Mucosa of descending colon (tissue), 3 donors: ENCODE data around the gene OLFM1. TPM values are rescaled to one million over a fixed set of nuclear protein-coding genes. Genes with fewer than 3 reads are reported as not detected.

ENCODE experiments used
- ATAC-seq: fragments of 200-7000 bp; cut with Tn5 transposase; one replicate; pipeline ENCODE4 v1.9.1; 2020; ENCODE audit warnings: mild to moderate bottlenecking, moderate library complexity
- DNase-seq, 3 donors: peaks; one replicate each; pipeline ENCODE4 v3.0.0-alpha.2; 2020
- H3K36me3 ChIP-seq: fragments of 200-600 bp; one replicate; pipeline ENCODE4 v1.8.0; 2021; ENCODE audit warnings: low read depth, mild to moderate bottlenecking
- H3K4me1 ChIP-seq: fragments of 200-600 bp; one replicate; pipeline ENCODE4 v1.8.0; 2021; ENCODE audit warnings: low read depth, mild to moderate bottlenecking
- H3K4me3 ChIP-seq: fragments of 200-600 bp; one replicate; pipeline ENCODE4 v1.8.0; 2021; ENCODE audit warnings: mild to moderate bottlenecking
- H3K9me3 ChIP-seq: fragments of 200-600 bp; one replicate; pipeline ENCODE4 v1.8.0; 2021; ENCODE audit warnings: mild to moderate bottlenecking
- intact Hi-C, 2 donors: fragments of 100-400 bp; cut with DNase I in 1 of 2; cut with micrococcal nuclease in 1 of 2; formaldehyde crosslinking; loops; one replicate each; pipeline versions ENCODE4 v1.11.0 to v1.11.1; 2022; cut with DNase I, micrococcal nuclease
- total RNA-seq, 3 donors: library from RNA; stranded (reverse); fragmentation: NEBNext Ultra II Directional in 2 of 3; extraction: Animal tissue kit (Norgen Biotek cat#: 25700) in 2 of 3; gene quantifications; one replicate each; pipeline versions ENCODE4 v1.2.1 to v1.2.4, GENCODE V29; 2021 to 2023
- TF ChIP-seq, protein P1 (sequence below): fragments of 200-600 bp; IDR thresholded peaks from one replicate; pipeline ENCODE4 v1.8.0; 2022; ENCODE audit warnings: antibody characterized with exemption, mild to moderate bottlenecking
- donor health status: DM: no; HTN: no; CAD: no; lungs with moderate emphysema.
- donor health status: DM: no; HTN: no; CAD: no.
- donor health status: DM: no; HTN: yes; CAD: no.

The OLFM1 gene
- total RNA-seq, 3 donors from 2014 or later, result 4.6 to 17.7 (median 13.9) TPM

DNA sequence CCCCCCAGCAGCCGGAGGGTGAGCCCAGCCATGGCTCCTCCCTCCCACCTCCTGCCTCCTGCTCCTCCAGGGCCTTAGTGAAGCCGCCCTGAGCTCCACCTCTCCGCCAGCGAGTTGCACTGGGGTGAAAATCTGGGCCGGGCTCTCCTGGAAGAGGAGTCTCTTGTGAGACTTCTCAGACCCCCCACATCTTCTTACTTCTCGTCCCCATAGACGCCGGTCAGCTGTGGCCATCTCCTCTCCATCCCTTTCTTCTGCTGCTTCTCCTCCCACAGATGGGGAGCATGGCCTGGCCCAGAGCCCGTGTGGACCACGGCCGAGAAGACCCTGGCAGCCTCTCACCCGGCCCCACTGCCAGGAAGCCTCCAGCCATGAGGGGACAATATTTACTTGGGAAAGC, 17.3 kb downstream of the OLFM1 start:
- Histone ChIP-seq H3K4me1 (no peaks in the 10 kb centered on the region), H3K4me3 (no peak overlapping the region), H3K36me3 (no peaks in the 10 kb centered on the region), H3K9me3 (no peaks in the 10 kb centered on the region)
- TF ChIP-seq, protein P1, sequence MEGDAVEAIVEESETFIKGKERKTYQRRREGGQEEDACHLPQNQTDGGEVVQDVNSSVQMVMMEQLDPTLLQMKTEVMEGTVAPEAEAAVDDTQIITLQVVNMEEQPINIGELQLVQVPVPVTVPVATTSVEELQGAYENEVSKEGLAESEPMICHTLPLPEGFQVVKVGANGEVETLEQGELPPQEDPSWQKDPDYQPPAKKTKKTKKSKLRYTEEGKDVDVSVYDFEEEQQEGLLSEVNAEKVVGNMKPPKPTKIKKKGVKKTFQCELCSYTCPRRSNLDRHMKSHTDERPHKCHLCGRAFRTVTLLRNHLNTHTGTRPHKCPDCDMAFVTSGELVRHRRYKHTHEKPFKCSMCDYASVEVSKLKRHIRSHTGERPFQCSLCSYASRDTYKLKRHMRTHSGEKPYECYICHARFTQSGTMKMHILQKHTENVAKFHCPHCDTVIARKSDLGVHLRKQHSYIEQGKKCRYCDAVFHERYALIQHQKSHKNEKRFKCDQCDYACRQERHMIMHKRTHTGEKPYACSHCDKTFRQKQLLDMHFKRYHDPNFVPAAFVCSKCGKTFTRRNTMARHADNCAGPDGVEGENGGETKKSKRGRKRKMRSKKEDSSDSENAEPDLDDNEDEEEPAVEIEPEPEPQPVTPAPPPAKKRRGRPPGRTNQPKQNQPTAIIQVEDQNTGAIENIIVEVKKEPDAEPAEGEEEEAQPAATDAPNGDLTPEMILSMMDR, result no peak
- intact Hi-C loops, result no loop called here
- DNase-seq (no peak), ATAC-seq (no peak)

DNA sequence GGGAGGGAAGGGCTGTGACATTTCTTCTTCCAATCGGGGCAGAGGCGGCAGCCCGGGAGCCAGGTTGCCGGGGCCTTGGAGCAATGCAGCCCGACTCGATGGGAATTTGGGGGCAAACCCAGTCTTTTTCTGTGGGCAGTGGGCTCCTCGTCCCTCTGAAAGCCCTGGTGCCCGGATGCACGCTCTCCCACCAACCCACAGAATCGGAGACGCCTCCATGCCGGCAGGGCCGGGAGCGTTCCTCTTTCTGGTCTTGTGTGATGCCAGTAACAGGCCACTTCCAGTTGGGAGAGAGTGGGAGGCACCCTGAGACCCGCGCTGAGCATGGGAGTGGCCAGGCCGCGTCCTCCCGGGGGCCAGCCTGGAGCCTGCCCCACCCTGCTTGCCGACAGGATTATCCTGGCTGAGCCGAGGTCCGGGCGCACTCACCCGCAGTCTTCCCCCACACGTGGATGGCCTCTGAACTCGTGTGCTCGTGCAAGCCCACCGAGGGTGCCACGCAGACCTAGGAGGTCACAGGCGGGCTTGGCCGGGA, 17.8 kb downstream of the OLFM1 start:
- H3K4me1 ChIP-seq, result no peaks in the 10 kb centered on the region
- intact Hi-C loops, result no loop called here
- ATAC-seq, result no peak
- no peaks in the 10 kb centered on the region for H3K36me3 ChIP-seq
- H3K4me3 ChIP-seq, result no peak overlapping the region
- no peaks in the 10 kb centered on the region for H3K9me3 ChIP-seq
- TF ChIP-seq, protein P1, result no peak
- no peak for DNase-seq

- Histone ChIP-seq H3K4me3 (no peak overlapping the region), H3K4me1 (no peaks in the 10 kb centered on the region), H3K36me3 (no peaks in the 10 kb centered on the region), H3K9me3 (no peaks in the 10 kb centered on the region)
- TF ChIP-seq, protein P1, result no peak
- ATAC-seq (no peak), DNase-seq (no peak)
- intact Hi-C loops, result no loop called here
Measured at GRCh38 chr9:135105938-135106491, 18.5 kb downstream of the OLFM1 start.

DNA sequence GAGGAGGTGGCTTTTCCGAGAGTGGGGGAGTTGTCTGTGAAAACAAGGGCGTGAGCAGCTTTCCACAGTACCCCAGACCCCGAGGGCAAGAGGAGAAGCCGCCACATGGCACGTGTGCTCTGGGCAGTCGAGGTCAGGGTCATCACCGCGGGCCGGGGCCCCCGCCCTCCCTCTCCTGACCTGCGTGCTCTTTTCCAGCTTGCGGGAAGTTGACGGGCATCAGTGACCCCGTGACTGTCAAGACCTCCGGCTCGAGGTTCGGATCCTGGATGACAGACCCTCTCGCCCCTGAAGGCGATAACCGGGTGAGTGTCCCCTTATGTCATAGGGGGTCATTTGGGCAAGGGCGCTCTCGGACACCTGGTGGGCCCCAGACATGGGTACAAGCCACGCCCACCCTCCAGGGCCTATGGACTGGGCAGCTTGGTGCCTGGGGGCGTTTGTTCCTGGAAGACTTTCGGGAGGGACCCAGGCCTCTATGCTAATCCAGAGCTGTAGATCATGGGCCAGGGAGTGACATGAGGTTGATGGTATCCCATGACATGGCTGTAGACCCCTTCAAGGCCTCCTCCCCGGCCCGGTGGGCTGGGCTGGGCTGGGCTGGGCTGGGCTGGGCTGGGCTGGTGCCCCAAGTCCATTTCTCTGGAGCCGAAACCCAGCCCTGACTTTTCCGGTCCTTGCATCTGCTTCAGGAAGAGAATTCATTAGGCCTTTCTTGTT, 19.2 kb downstream of the OLFM1 start:
- Histone ChIP-seq H3K4me3 (no peak overlapping the region), H3K36me3 (no peaks in the 10 kb centered on the region), H3K4me1 (no peaks in the 10 kb centered on the region), H3K9me3 (no peaks in the 10 kb centered on the region)
- DNase-seq (no peak), ATAC-seq (no peak)
- TF ChIP-seq, protein P1, result no peak
- intact Hi-C loops, result no loop called here

GRCh38 chr9:135107581-135108235, 20.2 kb downstream of the OLFM1 start:
- H3K4me3 ChIP-seq, result no peak overlapping the region
- H3K4me1 ChIP-seq, result no peaks in the 10 kb centered on the region
- H3K9me3 ChIP-seq, result no peaks in the 10 kb centered on the region
- H3K36me3 ChIP-seq, result no peaks in the 10 kb centered on the region
- TF ChIP-seq, protein P1, result no peak
- intact Hi-C loops, result no loop called here
- DNase-seq, result no peak
- no peak for ATAC-seq
